Measurements from ENCODE around the gene MTMR3. TPM values are rescaled to one million over a fixed set of nuclear protein-coding genes. Genes with fewer than 3 reads are reported as not detected.

MTMR3 gene
- total RNA-seq, 6 donors from 2014 or later, result 50.3 to 117 (median 70.9) TPM

DNA sequence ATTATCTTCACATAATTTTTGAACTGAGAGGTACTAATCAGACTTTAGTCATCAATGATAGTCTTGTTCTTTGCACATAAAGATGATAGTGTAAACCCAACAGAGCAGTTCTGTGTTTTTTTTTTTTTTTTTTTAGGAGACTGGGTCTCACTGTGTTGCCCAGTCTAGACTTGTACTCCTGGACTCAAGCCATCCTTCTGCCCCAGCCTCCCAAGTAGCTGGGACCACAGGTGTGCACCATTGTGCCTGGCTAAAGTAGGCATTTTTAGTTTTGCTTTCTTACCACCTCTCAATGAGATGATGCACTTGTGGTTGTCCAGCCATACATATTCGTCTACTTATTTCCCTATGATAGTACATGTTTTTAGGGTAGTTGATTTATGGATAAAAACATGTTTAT is 50.6 kb downstream of the MTMR3 start:
- Histone ChIP-seq H3K27ac (no peak overlapping the region), H3K27me3 (no peaks in the 10 kb centered on the region), H3K4me1 (peaks cover 5 to 30% (median 15%) of the 10 kb centered on the region in 4 donors), H3K9me3 (no peaks in the 10 kb centered on the region), H3K36me3 (no peaks in the 10 kb centered on the region), H3K4me3 (no peak overlapping the region)
- no peak for DNase-seq
- no peak for ATAC-seq (ENCODE audit: low FRiP score in 2 of 2)
- 95 to 97% methylated on average over 1 of the region's 1 CpG for WGBS, 2 donors
- no peak for TF ChIP-seq POLR2A (IDR thresholded peaks at IDR 0.05)
- TF ChIP-seq, protein P1, sequence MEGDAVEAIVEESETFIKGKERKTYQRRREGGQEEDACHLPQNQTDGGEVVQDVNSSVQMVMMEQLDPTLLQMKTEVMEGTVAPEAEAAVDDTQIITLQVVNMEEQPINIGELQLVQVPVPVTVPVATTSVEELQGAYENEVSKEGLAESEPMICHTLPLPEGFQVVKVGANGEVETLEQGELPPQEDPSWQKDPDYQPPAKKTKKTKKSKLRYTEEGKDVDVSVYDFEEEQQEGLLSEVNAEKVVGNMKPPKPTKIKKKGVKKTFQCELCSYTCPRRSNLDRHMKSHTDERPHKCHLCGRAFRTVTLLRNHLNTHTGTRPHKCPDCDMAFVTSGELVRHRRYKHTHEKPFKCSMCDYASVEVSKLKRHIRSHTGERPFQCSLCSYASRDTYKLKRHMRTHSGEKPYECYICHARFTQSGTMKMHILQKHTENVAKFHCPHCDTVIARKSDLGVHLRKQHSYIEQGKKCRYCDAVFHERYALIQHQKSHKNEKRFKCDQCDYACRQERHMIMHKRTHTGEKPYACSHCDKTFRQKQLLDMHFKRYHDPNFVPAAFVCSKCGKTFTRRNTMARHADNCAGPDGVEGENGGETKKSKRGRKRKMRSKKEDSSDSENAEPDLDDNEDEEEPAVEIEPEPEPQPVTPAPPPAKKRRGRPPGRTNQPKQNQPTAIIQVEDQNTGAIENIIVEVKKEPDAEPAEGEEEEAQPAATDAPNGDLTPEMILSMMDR (IDR thresholded peaks at IDR 0.05), result no peak
- no peak for TF ChIP-seq EP300 (IDR thresholded peaks at IDR 0.05)
- no peak for TF ChIP-seq POLR2AphosphoS5 (IDR thresholded peaks at IDR 0.05)

DNA sequence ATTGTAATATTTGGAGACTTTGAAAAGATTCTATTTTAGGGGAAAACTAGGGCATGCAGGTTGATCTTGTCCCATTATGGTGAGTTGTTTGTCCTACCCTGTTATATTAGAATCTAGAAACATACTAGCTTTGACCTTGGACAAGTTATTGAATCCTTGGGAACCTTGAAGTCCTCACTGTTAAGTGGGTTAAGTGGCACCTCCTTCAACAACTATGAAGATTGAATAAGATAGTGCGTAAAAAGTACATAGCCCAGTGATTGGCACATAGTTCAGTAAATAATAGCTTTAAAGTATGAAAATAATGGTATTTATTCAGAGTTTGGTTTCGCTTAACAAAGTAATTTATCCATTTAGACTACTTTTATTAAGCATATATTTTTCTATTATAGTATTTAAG is 51.6 kb downstream of the MTMR3 start:
- no peak overlapping the region for H3K4me3 ChIP-seq
- H3K4me1 ChIP-seq, result peaks cover 5 to 33% (median 15%) of the 10 kb centered on the region in 4 donors

GRCh38 chr22:29936186-29936585 is 53.2 kb downstream of the MTMR3 start:
- WGBS, 2 donors, result 32 to 52% methylated on average over 1 of the region's 1 CpG
- H3K9me3 ChIP-seq, result no peaks in the 10 kb centered on the region
- H3K36me3 ChIP-seq, result no peaks in the 10 kb centered on the region
- peaks cover 5 to 39% (median 15%) of the 10 kb centered on the region in 4 donors for H3K4me1 ChIP-seq
- DNase-seq (no peak), ATAC-seq (ENCODE audit: low FRiP score in 2 of 2) (peak in 1 of 2 donors; percentile 29)
- no peaks in the 10 kb centered on the region for H3K27me3 ChIP-seq
- H3K27ac ChIP-seq, result no peak overlapping the region
- TF ChIP-seq POLR2A (IDR thresholded peaks at IDR 0.05), result no peak
- no peak for TF ChIP-seq POLR2AphosphoS5 (IDR thresholded peaks at IDR 0.05)
- TF ChIP-seq, protein P1 (IDR thresholded peaks at IDR 0.05), result no peak
- no peak for TF ChIP-seq EP300 (IDR thresholded peaks at IDR 0.05)
- no peak overlapping the region for H3K4me3 ChIP-seq

More for the DNA sequence above, 51.6 kb downstream of the MTMR3 start:
- TF ChIP-seq POLR2AphosphoS5 (IDR thresholded peaks at IDR 0.05) (no peak), POLR2A (IDR thresholded peaks at IDR 0.05) (no peak), EP300 (IDR thresholded peaks at IDR 0.05) (no peak)
- TF ChIP-seq, protein P1 (IDR thresholded peaks at IDR 0.05), result no peak
- H3K36me3 ChIP-seq, result no peaks in the 10 kb centered on the region
- 74 to 76% methylated on average over 2 of the region's 2 CpGs for WGBS, 2 donors
- DNase-seq (no peak), ATAC-seq (ENCODE audit: low FRiP score in 2 of 2) (no peak)
- H3K27me3 ChIP-seq, result no peaks in the 10 kb centered on the region
- H3K27ac ChIP-seq, result no peak overlapping the region
- H3K9me3 ChIP-seq, result no peaks in the 10 kb centered on the region

DNA sequence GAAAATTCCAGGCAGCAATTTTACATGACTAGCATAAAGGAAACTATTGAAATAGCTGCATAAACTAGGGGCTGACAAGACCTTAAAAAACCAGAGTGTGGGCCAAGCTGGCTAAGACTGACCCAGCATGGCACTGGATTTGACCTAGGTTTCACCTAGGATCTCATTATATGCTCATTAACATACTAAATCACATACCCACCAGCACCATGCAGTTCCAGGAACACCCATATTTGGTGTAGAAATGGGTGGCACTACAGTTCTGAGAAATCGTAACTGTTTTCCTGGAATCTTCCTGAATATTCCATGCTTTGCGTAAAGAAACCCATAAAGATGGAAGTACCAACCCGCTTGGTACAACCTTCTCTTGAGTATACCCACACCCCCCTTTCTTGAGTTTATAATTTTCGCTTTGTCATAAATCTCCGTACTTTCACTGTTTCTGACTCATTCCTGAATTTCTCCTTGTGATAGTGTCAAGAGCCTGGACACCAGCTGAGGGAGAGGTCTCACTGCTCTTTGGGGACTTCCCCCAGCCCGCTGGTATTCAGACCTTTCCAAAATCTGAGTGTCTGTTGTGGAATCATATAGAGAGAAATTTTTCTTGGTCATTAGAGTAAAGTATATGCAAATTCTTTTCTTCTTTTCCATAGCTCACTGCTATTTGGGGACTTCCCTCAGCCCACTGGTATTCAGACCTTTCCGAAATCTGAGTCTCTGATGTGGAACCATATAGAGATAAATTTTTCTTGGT is 55.1 kb downstream of the MTMR3 start:
- TF ChIP-seq POLR2A (IDR thresholded peaks at IDR 0.05), result no peak
- TF ChIP-seq POLR2AphosphoS5 (IDR thresholded peaks at IDR 0.05), result no peak
- TF ChIP-seq EP300 (IDR thresholded peaks at IDR 0.05), result no peak
- TF ChIP-seq, protein P1 (IDR thresholded peaks at IDR 0.05), result no peak
- Histone ChIP-seq H3K4me1 (peaks cover 5 to 31% (median 11%) of the 10 kb centered on the region in 4 donors), H3K27ac (no peak overlapping the region), H3K9me3 (no peaks in the 10 kb centered on the region), H3K36me3 (no peaks in the 10 kb centered on the region), H3K27me3 (no peaks in the 10 kb centered on the region), H3K4me3 (no peak overlapping the region)
- WGBS, 2 donors, result 87 to 96% methylated on average over 7 of the region's 7 CpGs
- no peak for ATAC-seq (ENCODE audit: low FRiP score in 2 of 2)
- DNase-seq, result no peak

DNA sequence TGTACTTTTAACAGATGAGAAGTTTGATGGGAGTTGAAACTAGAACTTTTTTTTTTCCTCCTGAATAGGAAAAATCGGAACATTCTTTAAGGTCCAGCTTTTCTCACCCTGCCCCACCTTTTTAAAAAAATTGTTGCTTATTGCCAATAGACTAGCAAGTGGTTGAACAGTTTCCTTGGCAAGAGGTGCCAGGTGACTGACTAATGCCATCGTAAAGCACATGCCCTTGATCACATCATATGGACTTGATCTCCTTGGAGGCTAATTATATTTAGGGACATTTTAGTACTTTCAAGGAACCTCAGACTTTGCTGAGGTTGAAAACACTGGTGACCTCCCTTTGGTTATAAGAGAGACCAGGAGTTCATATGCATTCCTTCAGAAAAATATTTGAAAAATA is 57.6 kb downstream of the MTMR3 start:
- 90 to 96% methylated on average over 2 of the region's 2 CpGs for whole genome bisulfite sequencing, 2 donors
- no peak for DNase-seq
- Histone ChIP-seq H3K36me3 (no peaks in the 10 kb centered on the region), H3K4me1 (peaks cover 8 to 28% (median 18%) of the 10 kb centered on the region in 4 donors), H3K27ac (no peak overlapping the region), H3K9me3 (no peaks in the 10 kb centered on the region), H3K27me3 (no peaks in the 10 kb centered on the region), H3K4me3 (no peak overlapping the region)
- ATAC-seq (ENCODE audit: low FRiP score in 2 of 2), result no peak
- TF ChIP-seq, protein P1 (IDR thresholded peaks at IDR 0.05), result no peak
- TF ChIP-seq EP300 (IDR thresholded peaks at IDR 0.05), result no peak
